ENCODE results near the gene LRRC10B.

LRRC10B gene

GRCh38 chr11:61507012-61507768 lies 1.4 kb upstream of the LRRC10B start:
- no peak for DNase-seq

DNA sequence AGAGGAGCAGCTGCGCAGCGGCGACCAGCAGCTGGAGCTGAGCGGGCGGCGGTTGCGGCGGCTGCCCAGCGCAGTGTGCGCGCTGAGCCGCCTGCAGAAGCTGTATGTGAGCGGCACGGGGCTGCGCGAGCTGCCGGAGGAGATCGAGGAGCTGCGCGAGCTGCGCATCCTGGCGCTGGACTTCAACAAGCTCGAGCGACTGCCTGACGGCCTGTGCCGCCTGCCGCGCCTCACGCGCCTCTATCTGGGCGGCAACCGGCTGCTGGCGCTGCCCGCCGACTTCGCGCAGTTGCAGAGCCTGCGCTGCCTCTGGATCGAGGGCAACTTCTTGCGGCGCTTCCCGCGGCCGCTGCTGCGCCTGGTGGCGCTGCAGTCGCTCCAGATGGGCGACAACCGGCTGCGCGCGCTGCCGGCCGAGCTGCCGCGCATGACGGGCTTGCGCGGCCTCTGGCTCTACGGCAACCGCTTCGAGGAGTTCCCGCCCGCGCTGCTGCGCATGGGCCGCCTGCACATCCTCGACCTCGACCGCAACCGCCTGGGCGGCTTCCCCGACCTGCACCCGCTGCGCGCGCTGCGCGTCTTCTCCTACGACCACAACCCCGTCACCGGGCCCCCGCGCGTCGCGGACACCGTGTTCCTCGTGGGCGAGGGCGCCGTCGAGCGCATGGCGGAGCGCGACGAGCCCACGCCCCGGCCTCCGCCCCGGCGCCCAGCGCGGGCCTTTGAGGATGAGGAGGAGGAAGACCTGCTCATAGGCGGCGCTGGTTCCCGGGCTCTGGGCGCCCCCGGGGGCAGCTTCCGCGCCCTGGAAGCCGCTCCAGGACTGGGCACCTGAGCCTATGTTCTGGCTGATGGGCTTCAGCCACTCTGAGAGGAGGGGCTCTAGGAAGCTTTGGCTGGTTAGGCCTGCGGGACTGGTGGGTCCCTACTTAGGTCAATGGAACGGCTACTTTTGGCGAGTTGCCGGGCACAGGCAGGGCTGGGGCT lies 787 bp downstream of the LRRC10B start:
- DNase-seq: peak in 26 of 51 donors; percentile 7 to 77 (median 34)

- DNase-seq: no peak
These were observed 1.8 kb downstream of the LRRC10B start for GRCh38 chr11:61510166-61510919.

GRCh38 chr11:61510974-61511373 lies 2.4 kb downstream of the LRRC10B start:
- DNase-seq: peak in 1 of 51 donors; percentile 22

GRCh38 chr11:61511383-61511782 lies 2.8 kb downstream of the LRRC10B start:
- no peak for DNase-seq

- no peak for DNase-seq
These were observed 3.9 kb downstream of the LRRC10B start for GRCh38 chr11:61512435-61512834.

DNA sequence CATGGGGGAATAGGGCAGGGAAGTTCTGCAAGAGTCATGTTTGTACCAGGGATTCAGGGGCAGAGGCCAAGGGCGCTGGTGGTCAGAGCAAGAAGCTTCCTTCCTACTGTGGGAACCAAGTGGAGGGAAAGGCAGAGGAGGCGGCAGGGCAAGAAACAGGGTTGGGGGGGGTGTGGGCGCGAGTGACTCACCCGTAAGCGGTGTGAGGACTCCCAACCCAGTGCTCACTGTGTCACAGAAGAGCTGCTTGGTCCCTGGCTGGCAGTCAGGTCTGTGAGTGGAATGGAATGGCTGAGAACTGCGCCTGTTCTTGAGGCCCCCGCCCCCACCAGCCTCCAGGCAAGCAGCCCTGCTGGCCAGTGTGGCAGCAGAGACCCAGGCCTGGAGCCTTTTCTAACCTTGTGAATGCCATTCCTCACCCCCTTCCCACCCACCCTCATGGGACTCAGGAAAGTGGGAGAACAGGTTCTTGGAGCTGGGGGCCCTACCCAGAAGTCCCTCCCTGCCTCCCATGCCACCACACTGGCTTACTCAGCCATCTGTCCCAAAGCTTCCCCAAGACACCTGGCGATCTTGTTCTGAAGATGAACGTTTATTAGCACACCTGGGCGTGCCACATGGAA lies 4.7 kb downstream of the LRRC10B start:
- peak in 1 of 51 donors; percentile 37 for DNase-seq

DNA sequence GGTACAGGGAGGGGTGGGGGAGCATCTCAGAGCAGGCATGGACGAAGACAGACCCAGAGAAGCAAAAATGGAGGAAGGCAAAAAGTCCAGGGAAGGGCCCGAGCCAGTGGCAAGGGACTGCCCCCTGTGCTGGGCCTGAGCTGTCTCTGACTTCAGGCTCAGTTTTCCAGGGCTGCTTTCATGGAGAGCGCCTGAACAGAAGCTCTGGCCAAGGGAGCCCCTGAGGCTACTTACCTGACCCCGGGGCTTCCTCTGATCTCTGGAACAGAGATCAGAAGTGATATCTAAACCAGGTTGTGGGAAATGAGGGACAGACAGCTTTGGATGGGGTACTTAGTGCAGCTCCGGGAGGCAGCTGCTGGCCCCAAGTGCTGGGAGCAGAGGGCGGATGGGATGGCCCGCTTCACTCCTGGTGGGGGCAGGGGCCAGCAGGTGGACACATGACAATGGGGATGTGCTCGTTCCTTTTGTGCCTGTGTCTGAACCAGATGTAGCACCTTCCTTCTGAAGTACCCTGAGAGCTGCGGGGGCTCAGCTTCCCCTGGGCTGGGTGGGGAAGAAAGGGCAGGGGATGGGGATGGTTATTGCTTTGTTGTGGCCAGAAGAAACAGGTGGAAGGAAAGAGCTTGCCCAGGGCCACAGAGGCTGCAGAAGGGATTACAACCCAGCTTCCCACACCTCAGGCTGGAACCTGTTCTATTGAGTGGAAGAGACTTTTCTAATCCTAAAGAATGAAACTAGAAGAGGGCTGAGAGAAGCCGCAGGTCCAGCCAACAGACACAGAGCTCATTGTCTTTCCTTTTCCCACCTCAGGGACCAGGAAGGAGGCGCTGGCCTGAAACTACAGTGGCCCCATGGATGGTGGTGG lies 5.7 kb downstream of the LRRC10B start:
- DNase-seq: no peak

GRCh38 chr11:61515686-61516085 lies 7.1 kb downstream of the LRRC10B start:
- DNase-seq: no peak

GRCh38 chr11:61516191-61516590 lies 7.6 kb downstream of the LRRC10B start:
- no peak for DNase-seq

- DNase-seq: peak in 22 of 51 donors; percentile 4 to 55 (median 18)
These were observed 8.4 kb downstream of the LRRC10B start for GRCh38 chr11:61516675-61517572.

DNA sequence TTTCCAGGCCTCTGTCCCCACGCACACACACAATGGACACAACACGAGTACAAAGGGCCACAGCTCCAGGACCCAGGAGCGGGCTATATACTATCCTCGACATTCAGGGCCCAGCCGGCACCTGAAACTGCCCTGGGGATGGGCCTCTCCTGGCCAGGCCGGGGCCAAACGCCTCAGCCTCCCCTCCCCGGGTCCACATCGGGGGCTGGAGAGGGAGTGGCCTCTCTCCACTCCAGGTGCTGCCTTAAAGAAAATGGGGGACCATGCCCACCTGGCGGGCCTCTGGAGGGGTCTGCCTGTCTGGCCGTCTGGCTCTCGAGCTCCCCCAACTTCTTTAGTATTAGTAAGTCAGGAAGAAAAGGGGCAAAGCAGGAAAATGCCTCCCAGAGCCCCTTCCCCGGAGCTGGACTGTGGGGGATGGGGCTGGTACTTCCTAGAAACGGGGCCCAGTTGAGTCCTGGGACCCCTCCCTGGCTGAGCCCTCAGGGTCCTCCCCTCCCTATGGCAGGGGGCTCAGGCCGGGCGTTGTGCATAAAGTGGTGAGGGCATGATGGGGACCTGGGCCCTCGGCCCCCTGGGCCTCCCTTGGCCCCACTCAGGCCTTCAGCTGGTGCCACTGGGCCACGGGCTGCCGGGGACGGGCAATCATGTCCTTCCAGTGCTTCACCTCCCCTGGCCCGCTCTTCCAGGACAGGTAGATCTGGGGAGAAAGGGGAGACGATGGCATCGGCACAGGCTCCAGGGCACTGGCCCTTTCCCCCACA lies 9.7 kb downstream of the LRRC10B start:
- DNase-seq: no peak

DNA sequence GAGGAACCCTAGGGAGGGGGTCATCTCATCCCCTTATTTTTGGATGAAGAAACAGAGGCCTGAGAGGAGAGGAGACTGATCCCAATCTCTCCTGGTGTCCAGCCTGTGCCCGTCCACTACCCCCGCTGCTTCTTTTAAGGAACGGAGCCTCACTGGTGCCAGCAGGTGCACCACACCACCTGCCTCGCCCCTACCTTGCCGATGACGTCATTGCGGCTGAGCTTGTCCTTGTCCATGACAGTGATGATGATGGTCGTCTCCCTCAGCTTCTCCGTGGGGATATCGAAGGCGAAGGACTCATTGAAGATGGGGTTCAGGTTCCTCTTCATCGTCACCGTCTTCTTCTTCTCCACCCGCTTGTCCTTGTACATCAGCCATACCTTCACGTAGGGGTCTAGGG lies 14.3 kb downstream of the LRRC10B start:
- DNase-seq: no peak

DNA sequence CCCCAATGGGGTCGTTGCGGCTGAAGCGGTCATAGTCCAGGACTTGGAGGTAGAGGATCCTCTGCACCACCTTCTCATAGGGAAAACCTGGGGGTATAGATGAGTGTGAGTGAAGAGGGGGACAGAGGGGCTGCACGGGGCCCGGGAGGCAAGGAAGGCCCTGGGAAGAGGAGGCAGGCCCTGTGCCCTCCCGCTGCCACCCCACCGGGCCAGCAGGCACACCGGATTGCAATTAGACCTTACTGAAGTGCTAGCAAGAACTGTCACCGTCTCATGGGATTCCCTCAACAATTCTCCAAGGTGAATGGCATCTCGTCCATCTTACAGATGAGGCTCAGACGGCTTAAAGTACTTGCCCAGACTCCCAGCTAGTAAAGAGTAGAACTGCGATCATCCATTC lies 15.9 kb downstream of the LRRC10B start:
- DNase-seq: no peak

- no peak for DNase-seq
These were observed 16.5 kb downstream of the LRRC10B start for GRCh38 chr11:61524963-61525587.

- DNase-seq: no peak
These were observed 17.7 kb downstream of the LRRC10B start for GRCh38 chr11:61526229-61526628.

GRCh38 chr11:61526956-61527731 lies 18.6 kb downstream of the LRRC10B start:
- DNase-seq: no peak

Data from hypothalamus (tissue), 51 donors.